ENCODE results near the gene RGS11. TPM values are rescaled to one million over a fixed set of nuclear protein-coding genes. Genes with fewer than 3 reads are reported as not detected.
A peak's percentile ranks its signal among the peaks of the same experiment; 100 is the strongest.

The RGS11 gene
- total and polyA plus RNA-seq, 9 of the 15 experiments (the other 6 are each of a cell fraction or from before 2014, with no cell fraction given) = not detected

DNA sequence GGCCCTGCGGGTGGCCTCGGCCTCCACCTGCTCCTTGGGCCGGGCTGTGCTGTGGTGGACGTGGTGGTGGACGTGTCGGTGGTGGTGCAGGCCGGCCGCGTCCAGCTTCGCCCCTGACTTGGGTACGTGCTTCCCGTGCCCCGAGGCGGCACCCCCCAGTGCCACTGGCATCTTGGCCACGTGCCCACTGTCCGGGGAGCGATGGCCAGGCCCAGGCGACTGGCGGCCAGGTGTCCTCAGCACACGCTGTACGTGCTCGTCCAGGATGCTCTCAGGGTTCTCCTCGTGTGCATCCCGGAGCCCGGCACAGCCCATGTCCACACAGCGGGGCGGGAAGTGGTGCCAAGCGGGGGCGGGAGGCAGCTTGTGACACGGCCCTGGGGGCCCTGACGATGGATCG is 22.1 kb upstream of the RGS11 start:
- no TSS peak for BruUV-seq (replicated peaks)
- CTCF ChIA-PET (ENCODE audit: low intra/inter-chr PET ratio) = no interaction called here

DNA sequence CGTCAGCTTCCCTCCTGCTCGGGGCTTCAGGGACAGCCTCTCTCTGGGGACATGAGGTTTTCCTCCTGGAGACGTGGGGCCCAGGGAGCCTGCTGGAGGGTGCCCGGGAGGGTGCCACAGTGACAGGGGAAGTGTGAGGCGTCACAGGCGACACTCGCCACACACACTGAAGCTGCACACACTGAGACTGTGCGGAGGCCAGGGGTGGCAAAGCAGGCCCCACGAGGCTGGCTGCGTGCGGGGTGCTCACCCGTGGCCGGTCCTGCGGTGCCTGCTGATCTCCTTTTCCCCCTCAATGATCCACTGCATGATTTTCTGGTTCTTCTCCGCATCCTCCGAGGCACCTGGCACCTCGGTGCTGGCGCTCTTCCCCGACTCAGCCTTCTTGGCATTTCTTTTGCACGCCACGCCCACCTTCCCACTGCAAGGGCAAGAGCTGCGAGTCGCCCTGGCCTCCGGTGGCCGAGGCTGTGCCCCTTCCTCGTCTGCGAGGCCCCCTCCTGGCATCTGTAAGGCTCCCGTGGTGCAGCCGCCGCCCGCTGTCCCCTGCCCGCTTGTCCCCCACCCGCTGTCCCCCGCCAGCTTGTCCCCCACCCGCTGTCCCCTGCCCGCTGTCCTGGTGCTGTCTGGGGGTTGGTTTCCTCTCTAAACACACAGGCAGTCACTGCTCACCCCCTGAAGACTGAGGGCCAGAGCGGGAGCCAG is 21.2 kb upstream of the RGS11 start:
- ChIA-PET POLR2A (interaction anchor here (0.6 kb wide), 2 partner anchors 79 to 331 kb away, joined by 3 to 4 read pairs; no protein-coding TSS in a partner anchor), CTCF (ENCODE audit: low intra/inter-chr PET ratio) (no interaction called here)
- Histone ChIP-seq H3K79me2 (ENCODE audit: control insufficient read depth, insufficient read depth, low read length) (peaks cover 2% of the 10 kb centered on the region; the same call in 1 of the 3 replicates), H3K36me3 (ENCODE audit: control insufficient read depth, insufficient read depth, low read length) (peaks cover 51% of the 10 kb centered on the region; the same call in 1 of the 3 replicates), H3K4me1 (replicated peaks in 1 of 2; ENCODE audit: control insufficient read depth in 2 of 2, insufficient read depth in 2 of 2, low read length in 2 of 2) (peaks cover 0 to 5% of the 10 kb centered on the region in 2 experiments; a peak in 2 of 5 replicates), H3K4me2 (ENCODE audit: insufficient read depth, low read length) (no peak overlapping the region), H3K9ac (ENCODE audit: insufficient read depth in 1 of 2, low read depth in 2 of 2, low read length in 2 of 2) (no peak overlapping the region; a peak in 1 of 4 replicates), H3K27me3 (ENCODE audit: control insufficient read depth in 2 of 2, insufficient read depth in 2 of 2, low read length in 2 of 2) (no peaks in the 10 kb centered on the region), H3K9me3 (replicated peaks; ENCODE audit: control insufficient read depth, insufficient read depth, low read depth, low read length) (no peaks in the 10 kb centered on the region), H3K9me1 (ENCODE audit: control insufficient read depth, insufficient read depth, low read length) (no peaks in the 10 kb centered on the region), H4K20me1 (replicated peaks; ENCODE audit: control insufficient read depth, insufficient read depth, low read length) (no peaks in the 10 kb centered on the region), H2AFZ (ENCODE audit: low read depth, low read length) (no peak overlapping the region), H3K27ac (ENCODE audit: extremely low read depth, low read depth, low read length) (no peak overlapping the region), H3K4me3 (no peak overlapping the region)
- BruUV-seq (replicated peaks) = no TSS peak
- FAIRE-seq (no peak), ATAC-seq (no peak), DNase-seq (ENCODE audit: extremely low read depth in 1 of 4, low spot score in 3 of 4) (no peak)
- intact Hi-C loops (cut with micrococcal nuclease) = no loop called here
- 97% methylated on average over 13 of the region's 37 CpGs for WGBS (ENCODE audit: insufficient coverage, low coverage, missing lambda C conversion rate)
- in situ Hi-C loops (cut with MboI) = no loop called here
- TF ChIP-seq, protein P1, sequence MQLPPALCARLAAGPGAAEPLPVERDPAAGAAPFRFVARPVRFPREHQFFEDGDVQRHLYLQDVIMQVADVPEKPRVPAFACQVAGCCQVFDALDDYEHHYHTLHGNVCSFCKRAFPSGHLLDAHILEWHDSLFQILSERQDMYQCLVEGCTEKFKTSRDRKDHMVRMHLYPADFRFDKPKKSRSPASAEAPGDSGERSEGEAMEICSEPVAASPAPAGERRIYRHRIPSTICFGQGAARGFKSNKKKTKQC (CRISPR knock-in tag; IDR thresholded peaks at IDR 0.05) = no peak
- peak; percentile 11 for TF ChIP-seq RBM22 (IDR thresholded peaks at IDR 0.05; ENCODE audit: low read depth, low read length, poor library complexity, severe bottlenecking)

More for the DNA sequence above, 22.1 kb upstream of the RGS11 start:
- no peak for DNase-seq (ENCODE audit: extremely low read depth in 1 of 4, low spot score in 3 of 4)
- H3K9ac ChIP-seq (ENCODE audit: insufficient read depth in 1 of 2, low read depth in 2 of 2, low read length in 2 of 2) = no peak overlapping the region
- WGBS (ENCODE audit: insufficient coverage, low coverage, missing lambda C conversion rate) = 98% methylated on average over 23 of the region's 32 CpGs
- FAIRE-seq = no peak
- no peak overlapping the region for H3K27ac ChIP-seq (ENCODE audit: extremely low read depth, low read depth, low read length)
- H3K79me2 ChIP-seq (ENCODE audit: control insufficient read depth, insufficient read depth, low read length) = peaks cover 5% of the 10 kb centered on the region; the same call in 1 of the 3 replicates
- no peak overlapping the region for H2AFZ ChIP-seq (ENCODE audit: low read depth, low read length)
- no peaks in the 10 kb centered on the region for H3K9me1 ChIP-seq (ENCODE audit: control insufficient read depth, insufficient read depth, low read length)
- intact Hi-C loops (cut with micrococcal nuclease) = no loop called here
- H3K36me3 ChIP-seq (ENCODE audit: control insufficient read depth, insufficient read depth, low read length) = peaks cover 51% of the 10 kb centered on the region; the same call in 1 of the 3 replicates
- no peak overlapping the region for H3K4me3 ChIP-seq
- in situ Hi-C loops (cut with MboI) = no loop called here
- TF ChIP-seq ZNF507 (tag; conservative IDR thresholded peaks at IDR 0.05) (no peak), HNRNPL (IDR thresholded peaks at IDR 0.05; ENCODE audit: low read depth, low read length) (0 out of 2 replicates have a peak, but pooled peaks have one; percentile 36)
- H4K20me1 ChIP-seq (replicated peaks; ENCODE audit: control insufficient read depth, insufficient read depth, low read length) = no peaks in the 10 kb centered on the region
- no peaks in the 10 kb centered on the region for H3K9me3 ChIP-seq (replicated peaks; ENCODE audit: control insufficient read depth, insufficient read depth, low read depth, low read length)
- H3K4me2 ChIP-seq (ENCODE audit: insufficient read depth, low read length) = no peak overlapping the region
- POLR2A ChIA-PET = interaction anchor here (0.6 to 1.3 kb wide), 2 partner anchors 18 to 573 kb away, joined by 3 to 4 read pairs; no protein-coding TSS in a partner anchor
- H3K27me3 ChIP-seq (ENCODE audit: control insufficient read depth in 2 of 2, insufficient read depth in 2 of 2, low read length in 2 of 2) = no peaks in the 10 kb centered on the region
- H3K4me1 ChIP-seq (replicated peaks in 1 of 2; ENCODE audit: control insufficient read depth in 2 of 2, insufficient read depth in 2 of 2, low read length in 2 of 2) = peaks cover 0 to 5% of the 10 kb centered on the region in 2 experiments; a peak in 2 of 5 replicates
- no peak for ATAC-seq
